Kidney (tissue), 14 donors: ENCODE results near the gene FLT4. TPM values are rescaled to one million over a fixed set of nuclear protein-coding genes. Genes with fewer than 3 reads are reported as not detected.

Source experiments
- DNase-seq, 5 donors: peaks; one replicate each; pipeline ENCODE4 v3.0.0-alpha.2; 2013 to 2020
- FAIRE-seq: peaks from 2 replicates; lab custom pipeline; 2012; peaks lifted over from hg19 to GRCh38; lab: Jason Lieb, UNC
- H3K27ac ChIP-seq, 2 donors: one replicate each; pipeline ENCODE4 v1.7.0; 2013; ENCODE audit warnings: low read depth in 2 of 2, low read length in 2 of 2, inconsistent platforms in 1 of 2
- H3K27me3 ChIP-seq: one replicate; pipeline ENCODE4 v1.7.1; 2013; ENCODE audit warnings: low read length, inconsistent platforms; ENCODE audit not compliant: control insufficient read depth, insufficient read depth
- H3K36me3 ChIP-seq, 3 donors: one replicate each; pipeline versions ENCODE4 v1.7.0 to v1.7.1; 2013; ENCODE audit warnings: low read length in 3 of 3, control low read depth in 1 of 3, inconsistent platforms in 1 of 3; ENCODE audit not compliant: insufficient read depth in 3 of 3, control insufficient read depth in 2 of 3
- H3K4me1 ChIP-seq, 3 donors: one replicate each; pipeline versions ENCODE4 v1.7.0 to v1.7.1; 2013; ENCODE audit warnings: low read length in 3 of 3, inconsistent platforms in 1 of 3, low read depth in 1 of 3; ENCODE audit not compliant: control insufficient read depth in 2 of 3, insufficient read depth in 2 of 3
- H3K4me3 ChIP-seq, 3 donors: one replicate each; pipeline versions ENCODE4 v1.7.0 to v1.8.1; 2013; ENCODE audit warnings: low read length in 3 of 3, control low read depth in 1 of 3, inconsistent platforms in 1 of 3
- H3K9ac ChIP-seq, 3 donors: one replicate each; pipeline versions ENCODE4 v1.7.0 to v1.7.1; 2013; ENCODE audit warnings: low read length in 3 of 3, control low read depth in 1 of 3, inconsistent platforms in 1 of 3
- H3K9me3 ChIP-seq, 3 donors: one replicate each; pipeline versions ENCODE4 v1.7.0 to v1.7.1; 2013; ENCODE audit warnings: low read length in 3 of 3, control low read depth in 1 of 3, inconsistent platforms in 1 of 3; ENCODE audit not compliant: control insufficient read depth in 2 of 3, insufficient read depth in 1 of 3
- CTCF ChIP-seq: IDR thresholded peaks from 3 replicates; pipeline ENCODE4 v1.5.1; 2012; ENCODE audit warnings: mild to moderate bottlenecking, moderate library complexity, borderline replicate concordance; ENCODE audit not compliant: insufficient read depth; ENCODE audit errors: extremely low read depth
- intact Hi-C: fragments of 100-400 bp; cut with DNase I; formaldehyde crosslinking; loops from one replicate; pipeline ENCODE4 v1.11.1; 2022
- polyA plus RNA-seq: library from polyadenylated mRNA; stranded (reverse); fragments of 350-450 nt; fragmentation: Illumina TruSeq; extraction: RNeasy Lipid Tissue Mini Kit (QIAGEN cat#74804); gene quantifications from one replicate; pipeline ENCODE4 v1.2.3, GENCODE V29; 2014; ENCODE audit warnings: low read depth, low replicate concordance; ENCODE audit not compliant: insufficient read depth
- total RNA-seq: library from RNA; stranded (reverse); fragmentation: NEBNext Ultra II Directional; extraction: Animal tissue kit (Norgen Biotek cat#: 25700); gene quantifications from one replicate; pipeline ENCODE4 v1.2.1, GENCODE V29; 2021
- donor health status: control.
- donor health status: control.
- donor health status: control.
- donor health status: control.
- donor health status: control.
- donor health status: DM: yes; HTN: yes; CAD: no.
- donor health status: Normal renal cell carcinoma (clear cell type).

FLT4 gene
- total and polyA plus RNA-seq, 2 donors from 2014 or later: 6.9 to 29.4 TPM

- peak in 1 of 5 donors; percentile 39 for DNase-seq
- intact Hi-C loops: no loop called here
- Histone ChIP-seq H3K9me3 (no peaks in the 10 kb centered on the region), H3K9ac (no peak overlapping the region), H3K4me1 (no peaks in the 10 kb centered on the region), H3K27ac (no peak overlapping the region), H3K27me3 (no peaks in the 10 kb centered on the region), H3K36me3 (no peaks in the 10 kb centered on the region), H3K4me3 (no peak overlapping the region)
- TF ChIP-seq CTCF: no peak
- no peak for FAIRE-seq
These were observed 49.8 kb downstream of the FLT4 start for GRCh38 chr5:180599590-180599914.

GRCh38 chr5:180598797-180599589, 50.4 kb downstream of the FLT4 start:
- intact Hi-C loops: no loop called here
- no peaks in the 10 kb centered on the region for H3K36me3 ChIP-seq
- no peak overlapping the region for H3K27ac ChIP-seq
- H3K9ac ChIP-seq: no peak overlapping the region
- no peak for TF ChIP-seq CTCF
- H3K4me1 ChIP-seq: no peaks in the 10 kb centered on the region
- no peak for FAIRE-seq
- H3K9me3 ChIP-seq: no peaks in the 10 kb centered on the region
- DNase-seq: peak in 2 of 5 donors; percentile 3 to 29
- no peaks in the 10 kb centered on the region for H3K27me3 ChIP-seq
- no peak overlapping the region for H3K4me3 ChIP-seq

- no peak for TF ChIP-seq CTCF
- FAIRE-seq (no peak), DNase-seq (peak in 3 of 5 donors; percentile 5 to 60 (median 31))
- Histone ChIP-seq H3K36me3 (no peaks in the 10 kb centered on the region), H3K9ac (no peak overlapping the region), H3K4me1 (no peaks in the 10 kb centered on the region), H3K4me3 (no peak overlapping the region), H3K27me3 (no peaks in the 10 kb centered on the region), H3K9me3 (no peaks in the 10 kb centered on the region), H3K27ac (no peak overlapping the region)
- intact Hi-C loops: no loop called here
These were observed 51.1 kb downstream of the FLT4 start for GRCh38 chr5:180598316-180598701.
